HG03095 (cell line): Measurements from ENCODE around the gene UGT2B15.

Source experiments
- ATAC-seq: cut with Tn5 transposase; IDR thresholded peaks from one replicate; pipeline ENCODE4 v1.9.1; 2021; ENCODE audit warnings: moderate library complexity; ENCODE audit not compliant: unreplicated experiment

Gene UGT2B15

GRCh38 chr4:68656445-68656973 is 13.9 kb downstream of the UGT2B15 start:
- ATAC-seq: peak; percentile 42

GRCh38 chr4:68655764-68656444 is 14.5 kb downstream of the UGT2B15 start:
- peak; percentile 21 for ATAC-seq

GRCh38 chr4:68654946-68655721 is 15.3 kb downstream of the UGT2B15 start:
- ATAC-seq: no peak

- ATAC-seq: no peak
Measured at GRCh38 chr4:68651932-68652331, 18.5 kb downstream of the UGT2B15 start.

GRCh38 chr4:68630371-68630770 is 40.1 kb downstream of the UGT2B15 start:
- no peak for ATAC-seq

- ATAC-seq: peak; percentile 66
Measured at GRCh38 chr4:68622731-68623130, 47.7 kb downstream of the UGT2B15 start.

- ATAC-seq: peak; percentile 71
Measured at GRCh38 chr4:68617003-68617698, 53.3 kb downstream of the UGT2B15 start.

- no peak for ATAC-seq
Measured at GRCh38 chr4:68615699-68616422, 54.6 kb downstream of the UGT2B15 start.

- ATAC-seq: no peak
Measured at GRCh38 chr4:68613752-68614151, 56.7 kb downstream of the UGT2B15 start.

GRCh38 chr4:68606240-68606639 is 64.2 kb downstream of the UGT2B15 start:
- no peak for ATAC-seq

- no peak for ATAC-seq
Measured at GRCh38 chr4:68599150-68599549, 71.3 kb downstream of the UGT2B15 start.

GRCh38 chr4:68597482-68597881 is 73.0 kb downstream of the UGT2B15 start:
- no peak for ATAC-seq
